GM12801 (cell line): Measurements from ENCODE around the gene PRRX2.

Source experiments
- CTCF ChIP-seq: IDR thresholded peaks from one replicate; pipeline ENCODE4 v1.5.1; 2011; ENCODE audit warnings: control low read depth; ENCODE audit not compliant: insufficient read length; ENCODE audit errors: extremely low read depth

Gene PRRX2

GRCh38 chr9:129722913-129723312 is 57.5 kb downstream of the PRRX2 start:
- no peak for TF ChIP-seq CTCF

DNA sequence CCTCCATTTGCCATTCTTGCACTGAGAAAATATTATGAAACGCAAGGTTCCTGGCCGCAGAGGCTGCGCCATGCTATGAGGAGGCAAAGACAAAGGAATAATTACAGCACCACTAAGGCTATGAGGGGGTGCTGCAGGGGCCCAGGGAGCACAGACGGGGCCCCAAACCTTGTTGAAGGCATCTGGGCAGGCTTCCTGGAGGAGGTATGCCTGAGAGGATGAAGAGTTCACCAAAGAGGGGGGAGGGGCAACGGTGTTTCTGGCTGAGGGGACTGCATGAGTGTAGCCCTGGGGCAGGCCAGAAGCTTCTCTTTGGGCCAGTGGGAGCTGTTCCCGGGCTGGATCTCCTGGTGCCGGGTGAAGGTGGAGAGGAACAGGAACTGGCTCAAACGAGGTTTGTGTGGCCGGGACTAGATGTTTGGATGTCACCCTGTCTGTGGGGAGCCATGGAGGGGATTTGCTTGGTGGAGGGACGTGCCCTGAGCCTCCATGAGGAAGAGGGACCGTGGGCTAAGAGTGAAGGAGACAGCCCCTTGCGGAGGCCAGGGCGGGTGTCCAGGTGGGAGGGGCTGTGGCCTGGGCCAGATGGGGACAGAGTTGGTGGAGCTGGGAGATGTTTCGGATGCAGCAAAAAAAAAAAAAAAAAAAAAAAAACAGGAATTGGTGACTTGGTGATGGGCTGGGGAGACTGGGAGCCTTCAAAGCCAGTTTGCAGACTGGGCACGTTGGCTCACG is 59.2 kb downstream of the PRRX2 start:
- TF ChIP-seq CTCF = no peak

- TF ChIP-seq CTCF = no peak
Observed at GRCh38 chr9:129725795-129726251, 60.4 kb downstream of the PRRX2 start.

DNA sequence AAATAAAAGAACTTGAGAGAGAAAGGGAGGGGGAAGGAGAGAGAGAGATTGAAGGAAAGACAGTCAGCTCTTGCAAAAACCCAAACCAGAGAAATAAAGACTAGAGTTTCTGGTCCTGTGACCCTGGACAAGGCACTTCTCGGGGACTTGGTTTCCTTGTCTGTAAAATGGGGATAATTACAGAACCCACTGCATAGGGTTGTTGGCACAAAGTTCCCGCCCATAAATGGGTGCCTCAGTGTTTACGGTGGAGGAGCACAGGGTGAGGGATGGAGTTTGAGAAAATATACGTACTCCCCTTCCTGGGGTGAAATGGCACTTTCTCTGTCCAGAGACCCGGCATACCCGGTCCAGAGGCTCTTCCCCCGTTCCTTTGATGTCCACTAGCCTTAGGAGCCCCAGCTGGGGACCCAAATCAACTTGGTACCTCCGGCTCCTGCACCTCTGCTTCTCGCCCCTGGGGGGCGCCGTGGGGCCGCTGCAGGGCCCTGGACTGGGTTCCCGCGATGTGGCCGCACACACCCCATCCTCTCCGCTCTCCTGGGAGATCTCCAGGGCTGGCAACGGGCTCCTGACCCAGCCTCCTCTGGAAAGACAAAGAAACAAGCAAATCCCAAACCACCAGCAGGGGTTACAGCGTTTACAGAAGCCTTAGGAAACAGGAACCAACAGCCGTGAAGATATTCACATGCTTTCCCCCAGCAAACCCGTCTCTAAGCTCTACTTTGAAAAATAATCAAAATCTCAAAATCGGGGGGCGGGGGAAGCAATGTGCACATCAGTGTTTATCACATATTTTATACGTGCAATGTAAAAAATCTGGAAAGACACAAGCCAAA is 61.1 kb downstream of the PRRX2 start:
- TF ChIP-seq CTCF = no peak

DNA sequence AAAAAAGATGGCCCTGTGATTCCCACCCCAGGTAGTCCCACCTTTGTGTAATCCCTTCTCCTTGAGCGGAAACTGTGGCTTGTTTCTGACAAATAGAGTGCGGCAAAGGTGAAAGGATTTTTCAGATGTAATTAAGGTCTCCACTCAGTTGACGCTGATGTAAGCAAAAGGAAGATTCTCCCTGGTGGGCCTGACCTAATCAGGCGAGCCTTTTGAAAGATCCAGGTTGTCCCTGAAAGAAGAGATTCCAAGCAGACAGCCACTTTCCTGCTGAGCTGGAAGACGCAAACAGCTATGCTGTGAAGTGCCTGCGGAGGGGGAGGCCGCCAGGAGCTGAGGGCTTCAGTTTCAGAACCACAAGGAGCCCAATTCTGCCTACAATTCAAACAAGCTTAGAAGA is 63.3 kb downstream of the PRRX2 start:
- no peak for TF ChIP-seq CTCF

- no peak for TF ChIP-seq CTCF
Observed at GRCh38 chr9:129731477-129732085, 66.1 kb downstream of the PRRX2 start.

- no peak for TF ChIP-seq CTCF
Observed at GRCh38 chr9:129732100-129732499, 66.7 kb downstream of the PRRX2 start.
